ENCODE measurements around the gene CGREF1. TPM values are rescaled to one million over a fixed set of nuclear protein-coding genes. Genes with fewer than 3 reads are reported as not detected.
"Not testable (repeated sequence)": the region's sequence is repeated elsewhere in the genome, so short reads cannot be mapped to it uniquely, and the experiment has no call there.

CGREF1 gene
- total and polyA plus RNA-seq, 4 donors: 0.55 to 0.89 (median 0.69) TPM

- Histone ChIP-seq H3K27me3 (ENCODE audit: control insufficient read depth in 3 of 3, insufficient read depth in 3 of 3, low read length in 2 of 3) (no peaks in the 10 kb centered on the region), H3K4me3 (peak within 1 kb of the TSS; percentile 41), H3K36me3 (ENCODE audit: control insufficient read depth in 4 of 4, insufficient read depth in 4 of 4, low read length in 4 of 4) (peaks cover 0 to 31% (median 7%) of the 10 kb centered on the region in 4 donors), H3K9me3 (ENCODE audit: control insufficient read depth in 4 of 4, insufficient read depth in 3 of 4, low read length in 3 of 4) (no peaks in the 10 kb centered on the region), H3K4me1 (ENCODE audit: control insufficient read depth in 5 of 5, insufficient read depth in 5 of 5, low read length in 5 of 5) (peaks cover 0 to 76% (median 22%) of the 10 kb centered on the region in 5 donors), H3K9ac (ENCODE audit: insufficient read depth in 1 of 2, low read length in 2 of 2) (peak within 1 kb of the TSS in 1 of 2 donors; percentile 61), H3K27ac (ENCODE audit: low read depth in 1 of 2, low read length in 1 of 2) (peak within 1 kb of the TSS; percentile 68 to 70)
- WGBS, 2 donors: 37 to 45% methylated on average over 32 to 41 of the region's 41 CpGs
- no peak for TF ChIP-seq CTCF (IDR thresholded peaks at IDR 0.05; ENCODE audit: control extremely low read depth, extremely low read depth)
- peak; percentile 96 to 99 (median 98) for DNase-seq
- no peak for ATAC-seq (ENCODE audit: insufficient read depth, low FRiP score)
Observed at GRCh38 chr2:27078267-27079194, 40.4 kb downstream of the CGREF1 start, which contains the start of gene EMILIN1. Gene EMILIN1, plus strand, starts transcription at chr2:27078615. Its CDS starts 451 bp downstream, at chr2:27079066.

DNA sequence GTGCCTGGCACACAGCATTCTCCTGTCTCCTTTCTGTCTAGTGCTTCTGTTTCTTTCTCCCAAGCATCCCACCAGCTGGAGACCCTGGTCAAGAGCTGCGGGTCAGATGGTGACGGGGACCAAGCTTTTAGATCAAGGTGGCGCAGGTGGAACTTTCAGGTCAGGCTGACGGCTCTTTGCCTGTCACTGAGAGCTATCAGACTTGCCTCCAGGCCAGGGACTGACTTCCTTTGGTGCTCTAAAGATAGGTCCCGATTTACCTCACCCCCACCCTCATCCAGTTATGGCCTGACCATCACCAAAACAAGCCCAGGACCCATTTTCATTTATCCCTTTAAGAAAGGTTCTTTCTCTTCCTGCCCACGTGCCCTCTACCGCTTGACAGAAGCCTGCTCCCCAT is 41.7 kb downstream of the CGREF1 start:
- WGBS, 2 donors: 63 to 78% methylated on average over 7 of the region's 7 CpGs

DNA sequence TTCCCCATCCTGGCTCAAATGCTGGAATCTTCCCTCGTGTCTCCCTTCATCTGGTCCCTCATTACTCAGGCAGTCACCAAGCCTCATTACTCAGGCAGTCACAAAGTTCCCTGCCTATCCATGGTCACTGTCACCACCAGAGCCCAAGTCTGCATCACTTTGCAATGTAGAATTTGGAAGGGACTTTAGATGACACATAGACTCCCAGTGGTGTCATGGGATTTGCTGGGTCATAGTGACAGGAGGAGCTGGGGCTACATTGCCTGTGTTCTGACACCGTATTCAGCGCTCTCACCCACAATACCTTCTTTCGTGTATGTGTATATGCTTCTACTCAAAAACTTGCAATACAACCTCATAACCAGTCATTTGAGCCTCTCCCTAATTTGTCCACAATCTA is 42.6 kb downstream of the CGREF1 start:
- peak overlapping the region in 1 of 2 donors; percentile 65 for H3K9ac ChIP-seq (ENCODE audit: insufficient read depth in 1 of 2, low read length in 2 of 2)
- no peak for TF ChIP-seq CTCF (IDR thresholded peaks at IDR 0.05; ENCODE audit: control extremely low read depth, extremely low read depth)
- H3K27me3 ChIP-seq (ENCODE audit: control insufficient read depth in 3 of 3, insufficient read depth in 3 of 3, low read length in 2 of 3): no peaks in the 10 kb centered on the region
- no peaks in the 10 kb centered on the region for H3K9me3 ChIP-seq (ENCODE audit: control insufficient read depth in 4 of 4, insufficient read depth in 3 of 4, low read length in 3 of 4)
- no peak overlapping the region for H3K4me3 ChIP-seq
- peaks cover 0 to 76% (median 36%) of the 10 kb centered on the region in 5 donors for H3K4me1 ChIP-seq (ENCODE audit: control insufficient read depth in 5 of 5, insufficient read depth in 5 of 5, low read length in 5 of 5)
- ATAC-seq (ENCODE audit: insufficient read depth, low FRiP score) (no peak), DNase-seq (no peak)
- peaks cover 0 to 21% (median 4%) of the 10 kb centered on the region in 4 donors for H3K36me3 ChIP-seq (ENCODE audit: control insufficient read depth in 4 of 4, insufficient read depth in 4 of 4, low read length in 4 of 4)
- 79 to 81% methylated on average over 4 of the region's 4 CpGs for WGBS, 2 donors
- no peak overlapping the region for H3K27ac ChIP-seq (ENCODE audit: low read depth in 1 of 2, low read length in 1 of 2)

More for the DNA sequence above, 41.7 kb downstream of the CGREF1 start:
- peak overlapping the region in 1 of 2 donors; percentile 24 for H3K9ac ChIP-seq (ENCODE audit: insufficient read depth in 1 of 2, low read length in 2 of 2)
- no peaks in the 10 kb centered on the region for H3K9me3 ChIP-seq (ENCODE audit: control insufficient read depth in 4 of 4, insufficient read depth in 3 of 4, low read length in 3 of 4)
- no peak for TF ChIP-seq CTCF (IDR thresholded peaks at IDR 0.05; ENCODE audit: control extremely low read depth, extremely low read depth)
- H3K4me1 ChIP-seq (ENCODE audit: control insufficient read depth in 5 of 5, insufficient read depth in 5 of 5, low read length in 5 of 5): peaks cover 0 to 81% (median 32%) of the 10 kb centered on the region in 5 donors
- peaks cover 0 to 28% (median 7%) of the 10 kb centered on the region in 4 donors for H3K36me3 ChIP-seq (ENCODE audit: control insufficient read depth in 4 of 4, insufficient read depth in 4 of 4, low read length in 4 of 4)
- no peak overlapping the region for H3K4me3 ChIP-seq
- H3K27ac ChIP-seq (ENCODE audit: low read depth in 1 of 2, low read length in 1 of 2): peak overlapping the region in 1 of 2 donors; percentile 4
- no peaks in the 10 kb centered on the region for H3K27me3 ChIP-seq (ENCODE audit: control insufficient read depth in 3 of 3, insufficient read depth in 3 of 3, low read length in 2 of 3)
- DNase-seq: no peak
- ATAC-seq (ENCODE audit: insufficient read depth, low FRiP score): no peak

DNA sequence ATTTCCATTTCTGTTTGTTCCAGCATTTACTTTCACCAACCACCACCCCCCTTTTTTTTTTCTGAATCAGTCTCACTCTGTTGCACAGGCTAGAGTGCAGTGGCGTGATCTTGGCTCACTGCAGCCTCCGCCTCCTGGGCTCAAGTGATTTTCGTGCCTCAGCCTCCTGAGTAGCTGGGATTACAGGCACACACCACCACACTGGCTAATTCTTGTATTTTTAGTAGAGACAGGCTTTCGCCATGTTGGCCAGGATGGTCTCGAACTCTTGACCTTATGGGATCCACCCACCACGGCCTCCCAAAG is 43.4 kb downstream of the CGREF1 start:
- ATAC-seq (ENCODE audit: insufficient read depth, low FRiP score); H3K27me3 ChIP-seq (ENCODE audit: control insufficient read depth in 3 of 3, insufficient read depth in 3 of 3, low read length in 2 of 3); H3K9me3 ChIP-seq (ENCODE audit: control insufficient read depth in 4 of 4, insufficient read depth in 3 of 4, low read length in 3 of 4); H3K27ac ChIP-seq (ENCODE audit: low read depth in 1 of 2, low read length in 1 of 2); H3K4me3 ChIP-seq; DNase-seq: not testable (repeated sequence)
- H3K36me3 ChIP-seq (ENCODE audit: control insufficient read depth in 4 of 4, insufficient read depth in 4 of 4, low read length in 4 of 4): peaks cover 0 to 19% (median 3%) of the 10 kb centered on the region in 4 donors
- peaks cover 3 to 74% (median 38%) of the 10 kb centered on the region in 5 donors for H3K4me1 ChIP-seq (ENCODE audit: control insufficient read depth in 5 of 5, insufficient read depth in 5 of 5, low read length in 5 of 5)
- H3K9ac ChIP-seq (ENCODE audit: insufficient read depth in 1 of 2, low read length in 2 of 2): peak overlapping the region in 1 of 2 donors; percentile 65
- WGBS, 2 donors: 55 to 67% methylated on average over 6 of the region's 6 CpGs

Measured in lung (tissue), 12 donors.